ENCODE measurements around the gene ZNF680.
"Not testable (repeated sequence)": the region's sequence is repeated elsewhere in the genome, so short reads cannot be mapped to it uniquely, and the experiment has no call there.

The ZNF680 gene

GRCh38 chr7:64557601-64558322 is 5.1 kb downstream of the ZNF680 start:
- no peak for DNase-seq (ENCODE audit: low read depth in 2 of 2)

- DNase-seq (ENCODE audit: low read depth in 2 of 2), result no peak
Observed at GRCh38 chr7:64555046-64555445, 7.8 kb downstream of the ZNF680 start.

GRCh38 chr7:64554188-64554587 is 8.7 kb downstream of the ZNF680 start:
- not testable (repeated sequence) for DNase-seq (ENCODE audit: low read depth in 2 of 2)

GRCh38 chr7:64551375-64552142 is 11.3 kb downstream of the ZNF680 start:
- DNase-seq (ENCODE audit: low read depth in 2 of 2), result no peak

GRCh38 chr7:64544010-64544409 is 18.9 kb downstream of the ZNF680 start:
- no peak for DNase-seq (ENCODE audit: low read depth in 2 of 2)

- no peak for DNase-seq (ENCODE audit: low read depth in 2 of 2)
Observed at GRCh38 chr7:64541438-64542359, 21.2 kb downstream of the ZNF680 start.

- no peak for DNase-seq (ENCODE audit: low read depth in 2 of 2)
Observed at GRCh38 chr7:64533756-64534155, 29.1 kb downstream of the ZNF680 start.

GRCh38 chr7:64528770-64529169 is 34.1 kb downstream of the ZNF680 start:
- DNase-seq (ENCODE audit: low read depth in 2 of 2), result no peak

GRCh38 chr7:64521409-64521984 is 41.4 kb downstream of the ZNF680 start:
- DNase-seq (ENCODE audit: low read depth in 2 of 2), result no peak

GRCh38 chr7:64516451-64516850 is 46.4 kb downstream of the ZNF680 start:
- DNase-seq (ENCODE audit: low read depth in 2 of 2), result no peak

GRCh38 chr7:64515781-64516180 is 47.1 kb downstream of the ZNF680 start:
- DNase-seq (ENCODE audit: low read depth in 2 of 2), result no peak

- DNase-seq (ENCODE audit: low read depth in 2 of 2), result no peak
Observed at GRCh38 chr7:64515330-64515729, 47.5 kb downstream of the ZNF680 start.

GRCh38 chr7:64509583-64509982 is 53.3 kb downstream of the ZNF680 start:
- no peak for DNase-seq (ENCODE audit: low read depth in 2 of 2)

- no peak for DNase-seq (ENCODE audit: low read depth in 2 of 2)
Observed at GRCh38 chr7:64504581-64505120, 58.2 kb downstream of the ZNF680 start.

GRCh38 chr7:64498270-64498669 is 64.6 kb downstream of the ZNF680 start:
- DNase-seq (ENCODE audit: low read depth in 2 of 2), result no peak

GRCh38 chr7:64494912-64495461 is 67.9 kb downstream of the ZNF680 start:
- DNase-seq (ENCODE audit: low read depth in 2 of 2), result no peak

- DNase-seq (ENCODE audit: low read depth in 2 of 2), result no peak
Observed at GRCh38 chr7:64485623-64486022, 77.2 kb downstream of the ZNF680 start.
